GM19463 (cell line): ENCODE data around the gene OLIG2.

ENCODE experiments used
- ATAC-seq: cut with Tn5 transposase; IDR thresholded peaks from one replicate; pipeline ENCODE4 v1.9.1; 2021; ENCODE audit warnings: mild to moderate bottlenecking, moderate library complexity; ENCODE audit not compliant: unreplicated experiment

Gene OLIG2

DNA sequence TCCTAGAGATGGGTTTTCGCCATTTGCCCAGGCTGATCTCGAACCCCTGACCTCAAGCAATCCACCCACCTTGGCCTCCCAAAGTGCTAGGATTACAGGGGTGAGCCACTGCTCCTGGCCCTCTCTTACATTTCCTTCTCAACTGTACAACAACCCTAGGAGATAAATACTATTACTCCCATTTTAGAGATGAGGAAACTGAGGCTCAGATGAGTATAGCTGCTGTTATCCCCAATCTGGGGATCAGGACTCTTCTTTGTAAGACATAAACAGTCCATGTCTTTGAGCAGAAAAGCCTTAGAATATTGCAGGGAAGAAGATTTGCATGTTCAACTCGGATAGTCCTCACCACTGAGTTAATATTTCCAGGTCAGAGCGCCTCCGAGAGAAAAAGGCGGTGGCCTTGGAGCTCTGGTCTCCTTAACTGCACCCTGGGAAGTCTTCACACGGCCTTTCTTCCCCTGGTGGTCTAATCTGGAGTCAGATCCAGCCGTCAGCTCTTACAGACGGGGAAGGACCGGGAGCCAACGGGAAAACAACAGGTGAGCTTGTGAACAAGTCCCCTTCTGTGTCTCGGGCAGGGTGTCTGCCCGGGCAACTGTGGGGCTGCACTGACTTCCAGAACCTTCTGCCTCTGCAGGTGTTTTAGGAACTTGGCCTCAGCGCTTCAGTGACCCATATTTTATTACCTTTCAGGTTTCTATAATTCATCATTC is 38.3 kb downstream of the OLIG2 start:
- no peak for ATAC-seq

- no peak for ATAC-seq
Observed at GRCh38 chr21:33064623-33065390, 39.1 kb downstream of the OLIG2 start.

DNA sequence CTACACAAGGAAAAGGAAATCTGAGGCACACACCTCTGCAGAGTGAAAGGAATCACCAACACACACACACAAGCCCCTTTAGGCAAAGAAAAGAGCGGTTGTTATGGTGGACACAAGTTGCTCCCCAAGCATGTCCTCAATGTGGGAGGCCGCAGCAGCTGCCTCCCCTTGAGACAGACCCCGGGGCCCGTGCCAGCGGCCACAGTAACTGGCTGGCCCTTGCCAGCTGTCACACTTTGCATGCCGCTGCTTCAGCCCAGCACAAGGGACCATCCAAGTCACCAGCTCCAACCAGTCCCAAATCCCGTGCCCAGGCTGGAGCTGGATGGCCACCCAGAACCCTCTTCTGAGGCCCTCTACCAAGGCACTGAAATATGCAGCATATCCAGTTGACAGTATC is 41.3 kb downstream of the OLIG2 start:
- no peak for ATAC-seq

GRCh38 chr21:33067457-33067856 is 41.7 kb downstream of the OLIG2 start:
- ATAC-seq, result no peak

DNA sequence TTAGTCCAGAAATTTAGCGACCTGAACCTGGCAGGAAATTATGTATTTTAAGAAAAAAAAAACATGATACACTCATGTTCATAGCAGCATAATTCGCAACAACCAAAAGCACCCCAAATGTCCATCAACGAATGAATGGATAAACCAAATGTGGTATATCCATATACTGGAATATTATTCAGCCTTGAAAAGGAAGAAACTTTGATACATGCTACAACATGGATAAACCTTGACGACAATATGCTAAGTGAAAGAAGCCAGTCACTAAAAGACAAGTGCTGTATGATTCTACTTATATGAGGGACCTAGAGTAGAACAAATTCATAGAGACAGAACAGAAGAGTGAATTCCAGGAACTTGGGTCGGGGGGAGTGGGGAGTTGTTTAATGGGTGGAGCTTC is 43.5 kb downstream of the OLIG2 start:
- no peak for ATAC-seq

- no peak for ATAC-seq
Observed at GRCh38 chr21:33069645-33069993, 43.9 kb downstream of the OLIG2 start.

- no peak for ATAC-seq
Observed at GRCh38 chr21:33069994-33070743, 44.4 kb downstream of the OLIG2 start, which contains the start of gene OLIG1. Gene OLIG1, plus strand, starts transcription at chr21:33070141. Its CDS starts 106 bp downstream, at chr21:33070247.

DNA sequence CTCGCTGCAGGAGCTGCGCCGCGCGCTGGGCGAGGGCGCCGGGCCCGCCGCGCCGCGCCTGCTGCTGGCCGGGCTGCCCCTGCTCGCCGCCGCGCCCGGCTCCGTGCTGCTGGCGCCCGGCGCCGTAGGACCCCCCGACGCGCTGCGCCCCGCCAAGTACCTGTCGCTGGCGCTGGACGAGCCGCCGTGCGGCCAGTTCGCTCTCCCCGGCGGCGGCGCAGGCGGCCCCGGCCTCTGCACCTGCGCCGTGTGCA is 44.9 kb downstream of the OLIG2 start:
- ATAC-seq, result no peak

- ATAC-seq, result no peak
Observed at GRCh38 chr21:33070998-33071769, 45.4 kb downstream of the OLIG2 start.

GRCh38 chr21:33071770-33072306 is 46.1 kb downstream of the OLIG2 start:
- ATAC-seq, result no peak

GRCh38 chr21:33073636-33074035 is 47.9 kb downstream of the OLIG2 start:
- no peak for ATAC-seq

- no peak for ATAC-seq
Observed at GRCh38 chr21:33075128-33075527, 49.4 kb downstream of the OLIG2 start.

- no peak for ATAC-seq
Observed at GRCh38 chr21:33075596-33076195, 50.0 kb downstream of the OLIG2 start.

DNA sequence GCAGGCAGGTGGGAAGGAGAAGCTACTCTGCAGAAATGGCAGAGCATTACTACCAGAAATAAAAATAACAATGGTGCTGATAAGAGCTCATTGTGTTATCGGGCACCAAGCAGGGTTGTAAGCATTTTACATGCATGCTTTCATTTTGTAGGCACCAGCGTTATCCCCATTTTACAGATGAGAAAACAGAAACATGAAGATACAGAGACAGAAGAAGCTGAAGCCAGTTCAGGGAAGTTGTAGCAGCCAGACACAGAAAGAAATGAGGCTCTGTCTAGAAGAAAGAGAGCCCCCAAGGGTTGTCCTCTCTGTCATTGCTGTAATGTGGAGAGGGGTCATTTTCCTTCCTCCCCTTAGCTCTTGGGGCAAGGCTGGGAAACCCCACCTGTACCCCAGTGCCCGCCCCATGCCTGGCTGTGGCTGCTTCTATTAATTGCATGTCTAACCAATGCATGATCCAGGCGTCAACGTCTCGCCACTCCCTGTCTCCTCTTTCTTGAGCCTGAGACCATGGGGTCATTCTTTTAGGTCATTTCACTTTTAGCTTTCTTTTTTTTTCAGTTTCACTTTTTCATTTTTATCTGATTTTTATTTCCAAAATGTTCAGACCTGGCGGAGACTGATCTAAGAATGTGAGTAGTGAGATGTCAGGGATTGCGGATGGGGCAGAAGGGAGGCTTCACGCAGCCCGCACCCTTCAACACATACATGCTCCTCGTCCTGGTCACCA is 51.0 kb downstream of the OLIG2 start:
- no peak for ATAC-seq
